HepG2 (cell line): ENCODE data around the gene ARHGAP12. TPM values are rescaled to one million over a fixed set of nuclear protein-coding genes. Genes with fewer than 3 reads are reported as not detected.

ENCODE experiments used
- ADNP ChIP-seq: sonication (generic); formaldehyde crosslinking; IDR thresholded peaks from 2 replicates; pipeline ENCODE4 v1.4.0; 2020; ENCODE audit warnings: missing genetic modification reagents
- ETV6 ChIP-seq: sonication (generic); formaldehyde crosslinking; conservative IDR thresholded peaks from 2 replicates; pipeline ENCODE4 v1.4.0; 2020; ENCODE audit warnings: missing genetic modification reagents
- GMEB1 ChIP-seq: sonication (generic); formaldehyde crosslinking; IDR thresholded peaks from 2 replicates; pipeline ENCODE4 v1.5.1; 2020; ENCODE audit warnings: missing genetic modification reagents, mild to moderate bottlenecking, borderline replicate concordance
- PCBP2 ChIP-seq: fragments of 200-400 bp; formaldehyde crosslinking; optimal IDR thresholded peaks from 2 replicates; pipeline ENCODE3; 2018; ENCODE audit warnings: low read length, low read depth; ENCODE audit not compliant: poor library complexity, severe bottlenecking
- PLSCR1 ChIP-seq: sonication (generic); formaldehyde crosslinking; IDR thresholded peaks from 2 replicates; pipeline ENCODE4 v1.5.0; 2020; ENCODE audit warnings: missing genetic modification reagents, mild to moderate bottlenecking, borderline replicate concordance
- SMARCC2 ChIP-seq: fragments of 450-650 bp; IDR thresholded peaks from 2 replicates; pipeline ENCODE4 v1.6.1; 2017; ENCODE audit warnings: antibody characterized with exemption, mild to moderate bottlenecking
- STAG1 ChIP-seq: sonication (generic); formaldehyde crosslinking; IDR thresholded peaks from 2 replicates; pipeline ENCODE4 v1.4.0; 2020; ENCODE audit warnings: missing genetic modification reagents
- ZFP36L1 ChIP-seq: sonication (generic); formaldehyde crosslinking; IDR thresholded peaks from 2 replicates; pipeline ENCODE4 v1.8.0; 2022; ENCODE audit warnings: mild to moderate bottlenecking, missing genetic modification reagents, moderate library complexity
- ZNF138 ChIP-seq: sonication (generic); formaldehyde crosslinking; IDR thresholded peaks from 2 replicates; pipeline ENCODE4 v1.5.0; 2020; ENCODE audit warnings: mild to moderate bottlenecking, low read depth, missing genetic modification reagents
- ZNF44 ChIP-seq: sonication (generic); formaldehyde crosslinking; IDR thresholded peaks from 2 replicates; pipeline ENCODE4 v1.5.1; 2020; ENCODE audit warnings: mild to moderate bottlenecking, missing genetic modification reagents
- ZNF501 ChIP-seq: sonication (generic); formaldehyde crosslinking; IDR thresholded peaks from 2 replicates; pipeline ENCODE4 v1.5.1; 2020; ENCODE audit warnings: mild to moderate bottlenecking, moderate library complexity, missing genetic modification reagents
- ZNF512B ChIP-seq: sonication (generic); formaldehyde crosslinking; IDR thresholded peaks from 2 replicates; pipeline ENCODE4 v1.5.1; 2020; ENCODE audit warnings: missing genetic modification reagents, mild to moderate bottlenecking, borderline replicate concordance
- ZNF564 ChIP-seq: sonication (generic); formaldehyde crosslinking; IDR thresholded peaks from 2 replicates; pipeline ENCODE4 v1.8.1; 2023; ENCODE audit warnings: mild to moderate bottlenecking, missing genetic modification reagents
- ZNF609 ChIP-seq: sonication (generic); formaldehyde crosslinking; IDR thresholded peaks from 2 replicates; pipeline ENCODE4 v1.4.0; 2020; ENCODE audit warnings: mild to moderate bottlenecking, missing genetic modification reagents, borderline replicate concordance
- ZNF672 ChIP-seq: sonication (generic); formaldehyde crosslinking; IDR thresholded peaks from 2 replicates; pipeline ENCODE4 v1.8.1; 2022; ENCODE audit warnings: missing genetic modification reagents
- ZNF839 ChIP-seq: sonication (generic); formaldehyde crosslinking; IDR thresholded peaks from 2 replicates; pipeline ENCODE4 v1.4.0; 2020; ENCODE audit warnings: missing genetic modification reagents, mild to moderate bottlenecking, borderline replicate concordance
- polyA plus RNA-seq, 8 experiments: library from polyadenylated mRNA; depleted of rRNA in 3 of 8; stranded (reverse) in 7 of 8; unstranded in 1 of 8; fragments of >200 nt; fragmentation: Illumina TruSeq in 4 of 8; extraction: Trizol in 4 of 8; gene quantifications; 2 replicates each; pipeline versions ENCODE4 v1.2.1 to v1.2.3, GENCODE V29; 2011 to 2016; ENCODE audit warnings: low read depth in 4 of 8, missing spikeins in 1 of 8, mixed read lengths in 1 of 8; ENCODE audit not compliant: insufficient read depth in 1 of 8
- total RNA-seq, 5 experiments: library from RNA; depleted of rRNA; stranded (reverse); fragments of >200 nt; fragmentation: Illumina TruSeq; extraction: Trizol; gene quantifications; 2 replicates each; pipeline ENCODE4 v1.2.3, GENCODE V29; 2016; ENCODE audit warnings: low read depth in 1 of 5

ARHGAP12 gene
- total and polyA plus RNA-seq, 2 of the 13 experiments (the other 11 are each of a cell fraction or from before 2014, with no cell fraction given) = 25.0 to 54.6 TPM

GRCh38 chr10:31929261-31930022 is 811 bp upstream of the ARHGAP12 start (continued):
- TF ChIP-seq PCBP2 (no peak), ETV6 (CRISPR knock-in tag) (no peak), GMEB1 (no peak), STAG1 (no peak), ZFP36L1 (no peak), ZNF138 (CRISPR knock-in tag) (no peak), SMARCC2 (no peak), ZNF501 (peak; percentile 91), ZNF672 (CRISPR knock-in tag) (0 out of 2 replicates have a peak, but pooled peaks have one; percentile 18), ZNF839 (CRISPR knock-in tag) (no peak), ZNF564 (CRISPR knock-in tag) (no peak), ZNF44 (no peak), ZNF609 (CRISPR knock-in tag) (no peak; the same call in 1 of the 2 replicates), PLSCR1 (no peak), ZNF512B (CRISPR knock-in tag) (no peak), ADNP (CRISPR knock-in tag) (no peak)
